Pancreas (tissue), 10 donors: ENCODE results near the gene CPA2. TPM values are rescaled to one million over a fixed set of nuclear protein-coding genes. Genes with fewer than 3 reads are reported as not detected.

ENCODE experiments used
- ATAC-seq, 4 donors: fragments of 200-7000 bp; cut with Tn5 transposase; one replicate each; pipeline versions ENCODE4 v1.8.0 to v1.9.1; 2020; ENCODE audit warnings: mild to moderate bottlenecking in 4 of 4, moderate library complexity in 4 of 4
- DNase-seq, 6 donors: peaks; one replicate each; pipeline ENCODE4 v3.0.0-alpha.2; 2020
- FAIRE-seq: peaks from 2 replicates; lab custom pipeline; 2012; peaks lifted over from hg19 to GRCh38; lab: Jason Lieb, UNC
- H3K27ac ChIP-seq, 4 donors: fragments of 200-600 bp; sonication (generic); 1 replicate in 3 of 4; 2 replicates in 1 of 4; pipeline versions ENCODE4 v1.5.0 to v1.8.0; 2020
- H3K27me3 ChIP-seq, 4 donors: fragments of 200-600 bp; one replicate each; pipeline ENCODE4 v1.8.0; 2021
- H3K36me3 ChIP-seq, 3 donors: fragments of 200-600 bp; sonication (generic) in 1 of 3; one replicate each; pipeline versions ENCODE4 v1.5.0 to v1.8.0; 2020 to 2021
- H3K4me1 ChIP-seq, 3 donors: fragments of 200-600 bp; one replicate each; pipeline ENCODE4 v1.8.0; 2021
- H3K4me3 ChIP-seq, 4 donors: fragments of 200-600 bp; sonication (generic) in 2 of 4; one replicate each; pipeline versions ENCODE4 v1.5.0 to v1.8.0; 2020 to 2021
- H3K9me3 ChIP-seq, 4 donors: fragments of 200-600 bp; one replicate each; pipeline ENCODE4 v1.8.0; 2021
- CTCF ChIP-seq, 4 donors: fragments of 200-600 bp; sonication (generic) in 3 of 4; IDR thresholded peaks; one replicate each; pipeline versions ENCODE4 v1.5.0 to v1.8.0; 2021; ENCODE audit warnings: antibody characterized with exemption in 4 of 4
- WGBS, 2 donors: extraction: QIAGEN DNeasy Blood & Tissue Kit; methylation state at CpG; one replicate each; pipeline ENCODE4 v1.1.7; 2013; 5-methylcytosine and 5-hydroxymethylcytosine counted together
- intact Hi-C, 3 donors: fragments of 100-400 bp; cut with DNase I; formaldehyde crosslinking; loops; one replicate each; pipeline versions ENCODE4 v1.11.1 to v1.14.2; 2022
- polyA plus RNA-seq, 2 donors: library from polyadenylated mRNA; stranded (reverse); fragments of 200-250 nt; gene quantifications; one replicate each; pipeline ENCODE4 v1.2.3, GENCODE V29; 2013
- total RNA-seq, 6 donors: library from RNA; stranded (reverse); fragmentation: NEBNext Ultra II Directional in 4 of 6; extraction: Animal tissue kit (Norgen Biotek cat#: 25700) in 4 of 6; gene quantifications; one replicate each; pipeline versions ENCODE4 v1.2.1 to v1.2.4, GENCODE V29; 2021 to 2023
- donor health status: healthy with polysubstance abuse.
- donor health status: DM: no; HTN: no; CAD: no; lungs with moderate emphysema.
- donor health status: DM: no; HTN: no; CAD: no.
- donor health status: control.
- donor health status: control.
- donor health status: Bipolar disorder and iron deficiency.
- donor health status: DM: yes; HTN: yes; CAD: no.
- donor health status: DM: no; HTN: no; CAD: no.
- donor health status: DM: no; HTN: no; CAD: no.
- donor health status: DM: yes; HTN: yes; CAD: no.

The CPA2 gene
- total and polyA plus RNA-seq, 8 donors: 4,251 to 12,479 (median 5,755) TPM

GRCh38 chr7:130256704-130257103, 10.0 kb upstream of the CPA2 start:
- no peak overlapping the region for H3K4me3 ChIP-seq
- no peaks in the 10 kb centered on the region for H3K36me3 ChIP-seq
- H3K9me3 ChIP-seq: no peaks in the 10 kb centered on the region
- no peaks in the 10 kb centered on the region for H3K4me1 ChIP-seq
- 89 to 90% methylated on average over 2 of the region's 2 CpGs for WGBS, 2 donors
- TF ChIP-seq CTCF (IDR thresholded peaks at IDR 0.05): no peak
- no peak overlapping the region for H3K27ac ChIP-seq
- ATAC-seq (no peak), DNase-seq (no peak), FAIRE-seq (no peak)
- intact Hi-C loops: no loop called here
- H3K27me3 ChIP-seq: no peaks in the 10 kb centered on the region

- ATAC-seq (no peak), DNase-seq (no peak), FAIRE-seq (no peak)
- no peaks in the 10 kb centered on the region for H3K9me3 ChIP-seq
- WGBS, 2 donors: 87 to 89% methylated on average over 1 of the region's 1 CpG
- H3K36me3 ChIP-seq: no peaks in the 10 kb centered on the region
- no peak for TF ChIP-seq CTCF (IDR thresholded peaks at IDR 0.05)
- no peaks in the 10 kb centered on the region for H3K27me3 ChIP-seq
- H3K4me1 ChIP-seq: no peaks in the 10 kb centered on the region
- no peak overlapping the region for H3K27ac ChIP-seq
- H3K4me3 ChIP-seq: no peak overlapping the region
- intact Hi-C loops: no loop called here
Measured at GRCh38 chr7:130258494-130259078, 8.1 kb upstream of the CPA2 start.

GRCh38 chr7:130262448-130262847, 4.2 kb upstream of the CPA2 start:
- H3K27me3 ChIP-seq: no peaks in the 10 kb centered on the region
- intact Hi-C loops: no loop called here
- no peak for FAIRE-seq
- TF ChIP-seq CTCF (IDR thresholded peaks at IDR 0.05): no peak
- no peak overlapping the region for H3K4me3 ChIP-seq
- no peak overlapping the region for H3K27ac ChIP-seq
- H3K9me3 ChIP-seq: no peaks in the 10 kb centered on the region
- ATAC-seq: no peak
- 40 to 49% methylated on average over 2 of the region's 2 CpGs for WGBS, 2 donors
- no peaks in the 10 kb centered on the region for H3K36me3 ChIP-seq
- peaks cover 0 to 14% (median 8%) of the 10 kb centered on the region in 3 donors for H3K4me1 ChIP-seq
- no peak for DNase-seq

GRCh38 chr7:130263130-130263529, 3.5 kb upstream of the CPA2 start:
- Histone ChIP-seq H3K27ac (no peak overlapping the region), H3K27me3 (no peaks in the 10 kb centered on the region), H3K9me3 (no peaks in the 10 kb centered on the region), H3K4me3 (no peak overlapping the region), H3K36me3 (no peaks in the 10 kb centered on the region), H3K4me1 (peaks cover 0 to 14% (median 8%) of the 10 kb centered on the region in 3 donors)
- no peak for FAIRE-seq
- TF ChIP-seq CTCF (IDR thresholded peaks at IDR 0.05): no peak
- no peak for ATAC-seq
- intact Hi-C loops: no loop called here
- 66 to 94% methylated on average over 2 of the region's 2 CpGs for WGBS, 2 donors
- DNase-seq: no peak

- peaks cover 0 to 22% (median 8%) of the 10 kb centered on the region in 3 donors for H3K4me1 ChIP-seq
- H3K27me3 ChIP-seq: no peaks in the 10 kb centered on the region
- no peaks in the 10 kb centered on the region for H3K9me3 ChIP-seq
- ATAC-seq (peak in 3 of 4 donors; percentile 1 to 2 (median 1)), FAIRE-seq (no peak), DNase-seq (no peak)
- 54 to 56% methylated on average over 1 of the region's 1 CpG for WGBS, 2 donors
- intact Hi-C loops: no loop called here
- H3K4me3 ChIP-seq: peak overlapping the region; percentile 1 to 55 (median 40)
- peaks cover 0 to 22% (median 16%) of the 10 kb centered on the region in 3 donors for H3K36me3 ChIP-seq
- H3K27ac ChIP-seq: peak overlapping the region; percentile 85 to 91 (median 90)
- no peak for TF ChIP-seq CTCF (IDR thresholded peaks at IDR 0.05)
Measured at GRCh38 chr7:130266961-130267321, 278 bp downstream of the CPA2 start.
